Activated T-helper 17 cell treated with anti-CD3 and anti-CD28 coated beads, Interleukin-2, amount 50 U/mL, for 72 hours (primary cell): ENCODE results near the gene KIAA1671. TPM values are rescaled to one million over a fixed set of nuclear protein-coding genes. Genes with fewer than 3 reads are reported as not detected.
"Not testable (repeated sequence)": the region's sequence is repeated elsewhere in the genome, so short reads cannot be mapped to it uniquely, and the experiment has no call there.

Experiments used
- ATAC-seq: fragments of 150-1000 bp; cut with Tn5 transposase; replicated peaks from 2 replicates; pipeline ENCODE4 v1.10.0; 2021; ENCODE audit warnings: mild to moderate bottlenecking, moderate library complexity
- H3K27ac Mint-ChIP-seq: one replicate; pipeline ENCODE4 v1.8.0; 2022; ENCODE audit warnings: mixed read lengths
- H3K27me3 Mint-ChIP-seq: one replicate; pipeline ENCODE4 v1.8.0; 2022; ENCODE audit warnings: mixed read lengths
- H3K36me3 Mint-ChIP-seq: one replicate; pipeline ENCODE4 v1.8.0; 2022; ENCODE audit warnings: low read depth, mild to moderate bottlenecking, mixed read lengths
- H3K4me1 Mint-ChIP-seq: one replicate; pipeline ENCODE4 v1.8.0; 2022; ENCODE audit warnings: mixed read lengths
- H3K4me3 Mint-ChIP-seq: one replicate; pipeline ENCODE4 v1.8.0; 2022; ENCODE audit warnings: mild to moderate bottlenecking, mixed read lengths
- H3K9me3 Mint-ChIP-seq: one replicate; pipeline ENCODE4 v1.8.0; 2022; ENCODE audit warnings: mixed read lengths
- total RNA-seq, 2 donors: library from RNA; stranded (reverse); gene quantifications; one replicate each; pipeline ENCODE4 v1.2.3, GENCODE V29; 2022

The KIAA1671 gene
- 1 to 10 TPM; 5.9 to 6.0 TPM for total RNA-seq

DNA sequence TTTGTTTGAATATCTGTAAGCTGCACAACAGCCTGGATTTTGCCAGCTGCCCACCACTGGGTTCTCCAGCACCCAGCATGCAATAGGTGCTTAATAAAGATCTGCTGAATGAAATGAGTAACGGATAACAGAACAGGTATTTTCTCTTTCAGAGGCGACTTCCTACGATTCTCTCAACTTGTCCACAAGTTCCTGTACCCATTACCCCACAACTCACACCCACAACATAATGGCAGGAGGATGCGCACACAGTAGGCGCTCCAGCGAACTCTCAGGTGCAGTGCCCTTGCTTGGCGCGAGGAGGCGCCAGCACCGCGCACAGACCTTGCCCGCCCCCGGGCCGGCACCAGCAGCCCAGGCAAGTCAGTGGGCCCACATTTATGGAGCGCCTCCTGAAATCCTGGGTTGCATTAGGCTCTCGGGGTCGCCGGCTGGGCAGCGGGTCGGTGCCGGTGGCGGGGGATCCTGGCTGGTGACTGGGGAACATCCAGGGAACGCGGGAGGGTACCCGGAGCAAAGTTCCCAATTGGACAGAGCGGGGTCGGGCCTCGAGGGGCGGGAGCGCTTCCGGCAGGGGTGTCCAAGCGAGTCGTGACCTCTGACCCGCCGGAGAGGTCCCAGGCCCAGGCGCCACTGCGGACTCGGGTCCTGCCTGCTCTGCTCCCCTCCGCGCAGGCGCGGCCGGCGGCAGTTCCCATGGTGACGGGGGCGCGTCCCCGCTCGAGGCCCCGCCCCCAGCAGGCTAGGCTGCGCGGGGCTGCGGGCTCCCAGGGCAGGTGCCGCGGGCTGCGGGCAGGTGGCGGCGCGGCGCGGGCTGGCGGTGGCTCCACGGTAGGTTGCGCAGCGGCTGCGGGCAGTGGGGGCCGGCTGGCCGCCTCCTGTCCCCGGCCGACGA, at the start of gene KIAA1671:
TSS of gene KIAA1671 (plus strand) at position 775 of the 895 bp plus-strand sequence. CDS start 75,284 bp downstream, outside the sequence.
- Mint-ChIP-seq H3K36me3 (no peaks in the 10 kb centered on the region), H3K27ac (peak within 1 kb of the TSS; percentile 1), H3K27me3 (peaks cover 50% of the 10 kb centered on the region), H3K9me3 (no peaks in the 10 kb centered on the region), H3K4me1 (peaks cover 6% of the 10 kb centered on the region), H3K4me3 (peak within 1 kb of the TSS; percentile 74)
- ATAC-seq = peak; percentile 96

- peaks cover 6% of the 10 kb centered on the region for H3K36me3 Mint-ChIP-seq
- ATAC-seq = no peak
- no peaks in the 10 kb centered on the region for H3K4me1 Mint-ChIP-seq
- H3K9me3 Mint-ChIP-seq = peaks cover 8% of the 10 kb centered on the region
- no peak overlapping the region for H3K27ac Mint-ChIP-seq
- no peak overlapping the region for H3K4me3 Mint-ChIP-seq
- no peaks in the 10 kb centered on the region for H3K27me3 Mint-ChIP-seq
Measured at GRCh38 chr22:24905909-24906308, 46.6 kb upstream of the KIAA1671 start.

- H3K27ac Mint-ChIP-seq, H3K4me3 Mint-ChIP-seq, H3K4me1 Mint-ChIP-seq, H3K36me3 Mint-ChIP-seq, H3K9me3 Mint-ChIP-seq, H3K27me3 Mint-ChIP-seq, ATAC-seq: not testable (repeated sequence)
Measured at GRCh38 chr22:24907101-24907500, 45.4 kb upstream of the KIAA1671 start.

- Mint-ChIP-seq H3K27me3 (no peaks in the 10 kb centered on the region), H3K9me3 (no peaks in the 10 kb centered on the region), H3K36me3 (no peaks in the 10 kb centered on the region), H3K4me3 (no peak overlapping the region), H3K4me1 (no peaks in the 10 kb centered on the region), H3K27ac (no peak overlapping the region)
- no peak for ATAC-seq
Measured at GRCh38 chr22:24920029-24920428, 32.5 kb upstream of the KIAA1671 start.

GRCh38 chr22:24925586-24926427, 26.7 kb upstream of the KIAA1671 start:
- Mint-ChIP-seq H3K4me1 (no peaks in the 10 kb centered on the region), H3K4me3 (no peak overlapping the region), H3K36me3 (no peaks in the 10 kb centered on the region), H3K27ac (no peak overlapping the region), H3K9me3 (no peaks in the 10 kb centered on the region), H3K27me3 (peaks cover 4% of the 10 kb centered on the region)
- ATAC-seq = no peak

DNA sequence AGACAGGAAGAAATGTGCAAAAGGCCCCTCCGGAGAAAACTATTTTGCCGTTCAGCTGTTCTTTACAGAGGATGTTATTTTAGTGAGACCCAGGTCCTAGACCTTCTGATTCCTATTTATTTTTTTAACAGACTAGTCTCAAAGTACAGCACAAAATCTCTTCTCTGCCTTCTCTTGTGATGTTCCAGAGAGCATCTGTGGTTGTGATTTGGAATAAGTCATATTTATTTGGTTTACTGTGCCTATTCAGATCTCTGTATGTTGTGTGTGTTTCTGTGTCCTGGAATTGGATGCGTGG, 26.1 kb upstream of the KIAA1671 start:
- Mint-ChIP-seq H3K27ac (no peak overlapping the region), H3K4me3 (no peak overlapping the region), H3K36me3 (no peaks in the 10 kb centered on the region), H3K27me3 (peaks cover 4% of the 10 kb centered on the region), H3K4me1 (no peaks in the 10 kb centered on the region), H3K9me3 (no peaks in the 10 kb centered on the region)
- no peak for ATAC-seq

DNA sequence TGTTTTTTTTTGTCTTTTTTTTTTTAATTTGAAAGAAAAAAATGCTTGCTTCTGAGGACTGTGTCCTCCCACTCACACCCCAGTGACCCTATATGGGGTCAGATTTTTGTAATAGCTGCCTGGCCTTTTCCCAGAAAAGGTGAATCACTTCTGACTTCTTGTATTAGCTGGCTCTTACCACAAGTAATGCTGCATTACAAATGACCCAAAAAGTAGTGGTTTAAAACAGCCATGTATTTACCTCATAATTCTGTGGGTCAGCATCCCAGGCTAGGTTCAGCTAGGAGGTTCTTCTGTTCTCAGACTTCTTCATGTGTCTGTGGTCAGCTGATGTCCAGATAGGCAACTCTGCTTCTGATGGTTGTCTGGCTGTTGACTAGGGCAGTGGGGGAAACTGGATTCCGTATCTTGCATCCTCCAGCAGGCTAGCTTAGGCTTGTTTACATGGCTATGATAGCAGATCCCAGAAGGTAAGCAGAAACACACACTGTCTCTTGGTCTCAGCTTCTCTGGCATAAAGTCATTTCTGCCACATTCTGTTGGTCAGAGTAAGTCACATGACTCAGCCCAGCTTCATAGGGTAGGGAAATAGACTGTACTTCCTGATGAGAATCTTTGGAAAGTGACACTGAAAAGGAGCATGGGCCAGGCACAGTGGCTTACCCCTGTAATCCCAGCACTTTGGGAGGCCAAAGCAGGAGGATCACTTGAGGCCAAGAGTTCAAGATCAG, 25.5 kb upstream of the KIAA1671 start:
- H3K36me3 Mint-ChIP-seq = no peaks in the 10 kb centered on the region
- no peaks in the 10 kb centered on the region for H3K9me3 Mint-ChIP-seq
- peak; percentile 87 for ATAC-seq
- peak overlapping the region; percentile 50 for H3K27ac Mint-ChIP-seq
- H3K4me1 Mint-ChIP-seq = no peaks in the 10 kb centered on the region
- H3K27me3 Mint-ChIP-seq = peaks cover 4% of the 10 kb centered on the region
- H3K4me3 Mint-ChIP-seq = no peak overlapping the region

- Mint-ChIP-seq H3K27me3 (peaks cover 4% of the 10 kb centered on the region), H3K4me1 (no peaks in the 10 kb centered on the region), H3K27ac (no peak overlapping the region), H3K4me3 (no peak overlapping the region), H3K36me3 (no peaks in the 10 kb centered on the region), H3K9me3 (no peaks in the 10 kb centered on the region)
- ATAC-seq = no peak
Measured at GRCh38 chr22:24928322-24928721, 24.2 kb upstream of the KIAA1671 start.

DNA sequence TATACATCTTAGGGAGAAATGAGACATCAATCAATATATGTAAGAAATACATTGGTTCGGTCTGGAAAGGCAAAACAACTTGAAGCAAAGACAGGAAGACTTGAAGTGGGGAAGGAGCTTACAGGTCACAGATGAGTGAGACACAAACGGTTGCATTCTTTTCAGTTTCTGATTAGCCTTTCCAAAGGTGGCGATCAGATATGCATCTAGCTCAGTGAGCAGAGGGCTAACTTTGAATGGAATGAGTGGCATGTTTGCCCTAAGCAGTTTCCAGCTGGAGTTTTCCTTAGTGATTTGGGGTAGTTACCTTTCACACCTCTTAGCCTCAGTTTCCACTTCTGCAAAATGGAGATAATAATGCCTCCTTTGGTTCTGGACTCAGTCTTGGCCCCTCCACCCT, 21.8 kb upstream of the KIAA1671 start:
- Mint-ChIP-seq H3K36me3 (no peaks in the 10 kb centered on the region), H3K27ac (no peak overlapping the region), H3K27me3 (peaks cover 4% of the 10 kb centered on the region), H3K4me3 (no peak overlapping the region), H3K9me3 (no peaks in the 10 kb centered on the region), H3K4me1 (no peaks in the 10 kb centered on the region)
- no peak for ATAC-seq

DNA sequence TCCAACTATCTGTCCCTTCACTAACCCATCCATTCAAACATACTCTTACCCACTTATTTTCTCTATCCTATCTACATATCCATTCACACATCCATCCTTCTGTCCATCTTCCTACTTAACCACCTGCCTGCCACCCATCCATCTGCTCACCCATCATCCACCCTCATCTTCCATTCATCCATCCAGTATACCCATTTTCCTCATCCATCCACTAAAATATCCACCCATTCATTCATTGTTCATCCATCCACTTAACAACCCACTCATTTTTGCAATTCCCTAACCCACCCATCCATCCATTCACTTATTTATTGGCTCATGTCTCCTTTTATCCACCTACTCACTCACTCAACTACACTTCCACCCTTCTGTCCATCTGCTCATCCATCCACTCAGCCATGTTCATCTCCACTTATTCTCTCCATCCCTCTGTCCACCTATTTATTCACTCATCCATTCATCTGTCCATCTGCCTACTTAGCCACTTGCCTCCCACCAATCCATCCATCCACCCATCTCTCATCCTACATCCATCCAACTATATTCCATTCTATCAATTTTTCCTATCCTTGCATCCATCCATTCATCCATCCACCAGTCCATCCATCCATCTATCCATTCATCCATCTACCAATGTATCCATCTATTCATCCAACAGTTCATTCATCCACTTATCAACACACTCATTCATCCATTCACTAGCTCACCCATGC, 16.6 kb upstream of the KIAA1671 start:
- Mint-ChIP-seq H3K4me3 (no peak overlapping the region), H3K4me1 (no peaks in the 10 kb centered on the region), H3K36me3 (no peaks in the 10 kb centered on the region), H3K27me3 (no peaks in the 10 kb centered on the region), H3K27ac (no peak overlapping the region), H3K9me3 (no peaks in the 10 kb centered on the region)
- no peak for ATAC-seq

DNA sequence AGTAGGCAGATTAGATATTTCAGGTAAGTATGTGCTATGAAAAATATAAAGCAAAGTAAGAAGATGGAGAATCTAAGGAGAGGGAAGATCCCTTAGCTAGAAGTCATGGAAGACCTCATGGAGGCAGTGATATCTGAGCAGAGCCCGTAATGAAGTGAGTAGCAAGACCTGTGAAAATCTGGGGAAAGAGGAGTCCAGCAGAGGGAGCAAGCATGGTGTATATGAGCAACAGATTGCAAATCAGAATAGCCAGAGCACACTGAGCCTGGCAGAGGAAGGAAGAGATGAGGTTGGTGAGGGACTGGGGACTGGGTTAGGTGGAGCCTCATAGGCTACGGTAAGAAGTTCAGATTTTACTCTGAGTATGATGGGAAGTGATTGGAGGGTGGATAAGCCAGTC, 15.4 kb upstream of the KIAA1671 start:
- no peak for ATAC-seq
- no peaks in the 10 kb centered on the region for H3K4me1 Mint-ChIP-seq
- H3K27me3 Mint-ChIP-seq = no peaks in the 10 kb centered on the region
- H3K27ac Mint-ChIP-seq = no peak overlapping the region
- H3K9me3 Mint-ChIP-seq = no peaks in the 10 kb centered on the region
- H3K4me3 Mint-ChIP-seq = no peak overlapping the region
- H3K36me3 Mint-ChIP-seq = no peaks in the 10 kb centered on the region

DNA sequence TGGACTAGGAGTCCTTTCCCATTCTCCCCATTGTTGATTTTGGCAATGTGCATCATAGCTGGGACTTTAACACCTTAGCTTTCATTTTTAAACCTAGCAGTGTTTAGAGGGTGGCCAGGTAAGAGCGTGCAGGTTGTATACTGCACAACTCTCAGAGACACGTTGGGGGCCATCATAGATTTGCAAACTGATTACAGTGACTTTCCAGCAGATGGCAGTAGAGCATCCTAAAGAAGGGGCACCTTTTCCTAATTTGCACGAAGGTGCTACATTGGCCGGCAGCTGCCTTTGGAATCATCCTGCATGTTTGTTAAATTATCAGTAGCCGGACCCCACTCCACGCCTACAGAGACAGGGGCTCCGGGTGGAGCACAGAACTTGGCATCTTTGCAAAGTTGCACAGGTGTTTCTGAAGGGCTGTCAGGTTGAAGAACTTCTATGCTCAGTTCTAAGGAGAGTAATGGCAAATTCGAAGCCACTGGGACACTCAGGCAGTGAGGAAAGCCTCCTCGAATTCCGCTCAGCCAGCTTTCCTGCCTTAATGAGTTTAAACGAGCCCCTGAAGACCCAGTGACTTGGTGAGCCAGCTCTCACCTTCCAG, 13.7 kb upstream of the KIAA1671 start:
- Mint-ChIP-seq H3K27me3 (peaks cover 5% of the 10 kb centered on the region), H3K36me3 (no peaks in the 10 kb centered on the region), H3K9me3 (no peaks in the 10 kb centered on the region), H3K4me3 (no peak overlapping the region), H3K4me1 (no peaks in the 10 kb centered on the region), H3K27ac (no peak overlapping the region)
- no peak for ATAC-seq

GRCh38 chr22:24942301-24942700, 10.2 kb upstream of the KIAA1671 start:
- H3K4me1 Mint-ChIP-seq = no peaks in the 10 kb centered on the region
- H3K4me3 Mint-ChIP-seq = no peak overlapping the region
- no peak for ATAC-seq
- H3K36me3 Mint-ChIP-seq = no peaks in the 10 kb centered on the region
- no peaks in the 10 kb centered on the region for H3K9me3 Mint-ChIP-seq
- H3K27ac Mint-ChIP-seq = no peak overlapping the region
- H3K27me3 Mint-ChIP-seq = peaks cover 23% of the 10 kb centered on the region
